DND-41 (cell line): ENCODE results near the gene ABCD1.
"Not testable (repeated sequence)": the region's sequence is repeated elsewhere in the genome, so short reads cannot be mapped to it uniquely, and the experiment has no call there.

Source experiments
- ATAC-seq: fragments of 200-7000 bp; cut with Tn5 transposase; 3 replicates; pipeline ENCODE4 v1.9.1; 2021; ENCODE audit warnings: low read depth; ENCODE audit not compliant: insufficient read depth
- DNase-seq: peaks from one replicate; pipeline ENCODE4 v3.0.0-alpha.2; 2020
- H2AFZ ChIP-seq: 2 replicates; pipeline ENCODE4 v1.6.0; 2012; ENCODE audit warnings: low read depth, low read length
- H3K27ac ChIP-seq: 2 replicates; pipeline ENCODE4 v1.5.1; 2012; ENCODE audit warnings: low read length, inconsistent platforms
- H3K27me3 ChIP-seq: fragments of 200-600 bp; sonication (generic); 2 replicates; pipeline ENCODE4 v1.6.0; 2012; ENCODE audit warnings: low read length, mild to moderate bottlenecking, inconsistent platforms; ENCODE audit not compliant: insufficient read depth, poor library complexity
- H3K36me3 ChIP-seq: 2 replicates; pipeline ENCODE4 v1.5.1; 2012; ENCODE audit warnings: low read length, inconsistent platforms; ENCODE audit not compliant: insufficient read depth
- H3K4me1 ChIP-seq: 2 replicates; pipeline ENCODE4 v1.5.1; 2012; ENCODE audit warnings: mild to moderate bottlenecking, low read length; ENCODE audit not compliant: insufficient read depth
- H3K4me2 ChIP-seq: 2 replicates; pipeline ENCODE4 v1.6.0; 2012; ENCODE audit warnings: mild to moderate bottlenecking, moderate library complexity, low read length, inconsistent platforms; ENCODE audit not compliant: insufficient read depth
- H3K4me3 ChIP-seq, 2 experiments: fragments of 200-600 bp in 1 of 2; shearing (Covaris generic) in 1 of 2; 2 replicates each; pipeline ENCODE4 v1.5.1; 2012 to 2016; ENCODE audit warnings: inconsistent platforms in 2 of 2, low read length in 2 of 2, mild to moderate bottlenecking in 2 of 2, low read depth in 1 of 2, moderate library complexity in 1 of 2
- H3K79me2 ChIP-seq: 2 replicates; pipeline ENCODE4 v1.6.0; 2012; ENCODE audit warnings: low read length, inconsistent platforms; ENCODE audit not compliant: insufficient read depth
- H3K9ac ChIP-seq: 2 replicates; pipeline ENCODE4 v1.6.0; 2012; ENCODE audit warnings: low read depth, mild to moderate bottlenecking, inconsistent platforms, low read length, moderate library complexity
- H3K9me3 ChIP-seq: 2 replicates; pipeline ENCODE4 v1.5.1; 2012; ENCODE audit warnings: low read length, moderate library complexity, mild to moderate bottlenecking, inconsistent platforms; ENCODE audit not compliant: insufficient read depth, severe bottlenecking
- H4K20me1 ChIP-seq: 2 replicates; pipeline ENCODE4 v1.6.0; 2012; ENCODE audit warnings: low read length; ENCODE audit not compliant: insufficient read depth
- CTCF ChIP-seq: IDR thresholded peaks from 2 replicates; pipeline ENCODE4 v1.5.1; 2012; ENCODE audit warnings: borderline replicate concordance, low read length, moderate library complexity, mild to moderate bottlenecking; ENCODE audit not compliant: poor library complexity, severe bottlenecking; ENCODE audit errors: extremely low read depth
- EZH2 ChIP-seq: IDR thresholded peaks from 3 replicates; pipeline ENCODE4 v1.6.1; 2012; ENCODE audit warnings: borderline replicate concordance, low read depth, mild to moderate bottlenecking, moderate library complexity, low read length, inconsistent platforms; ENCODE audit not compliant: severe bottlenecking

Gene ABCD1

GRCh38 chrX:153724252-153725038 is at the start of gene ABCD1, which contains the start of gene BCAP31:
ABCD1 (plus strand) TSS chrX:153724856; CDS start chrX:153725267, 411 bp downstream.
BCAP31 (minus strand) TSS chrX:153724387; CDS start chrX:153723244, 1,143 bp downstream.
- H2AFZ ChIP-seq = peak within 1 kb of the TSS; percentile 52
- no peaks in the 10 kb centered on the region for H3K27me3 ChIP-seq
- peak within 1 kb of the TSS; percentile 97 for H3K4me2 ChIP-seq
- H4K20me1 ChIP-seq = peaks cover 28% of the 10 kb centered on the region
- H3K4me1 ChIP-seq = peaks cover 24% of the 10 kb centered on the region
- DNase-seq (peak; percentile 90), ATAC-seq (peak; percentile 83)
- peaks cover 32% of the 10 kb centered on the region for H3K36me3 ChIP-seq
- peak within 1 kb of the TSS; percentile 78 for H3K27ac ChIP-seq
- no peaks in the 10 kb centered on the region for H3K9me3 ChIP-seq
- no peak for TF ChIP-seq EZH2
- peak within 1 kb of the TSS; percentile 62 to 85; a peak in 3 of 4 replicates for H3K4me3 ChIP-seq
- peak within 1 kb of the TSS; percentile 78 for H3K9ac ChIP-seq
- H3K79me2 ChIP-seq = peaks cover 38% of the 10 kb centered on the region

- Histone ChIP-seq H3K27me3 (no peaks in the 10 kb centered on the region), H4K20me1 (no peaks in the 10 kb centered on the region), H3K4me3 (no peak overlapping the region), H3K79me2 (no peaks in the 10 kb centered on the region), H3K36me3 (no peaks in the 10 kb centered on the region), H3K27ac (no peak overlapping the region), H3K9me3 (no peaks in the 10 kb centered on the region), H3K9ac (no peak overlapping the region), H2AFZ (no peak overlapping the region), H3K4me1 (no peaks in the 10 kb centered on the region), H3K4me2 (no peak overlapping the region)
- TF ChIP-seq CTCF (no peak), EZH2 (no peak)
- ATAC-seq (no peak), DNase-seq (no peak)
Measured at GRCh38 chrX:153681175-153681574, 43.5 kb upstream of the ABCD1 start.

- not testable (repeated sequence) for ATAC-seq, H3K9ac ChIP-seq, H3K27me3 ChIP-seq, DNase-seq, H3K4me3 ChIP-seq, H3K79me2 ChIP-seq, H2AFZ ChIP-seq, H3K36me3 ChIP-seq, H3K27ac ChIP-seq, H3K4me1 ChIP-seq, H3K9me3 ChIP-seq, H4K20me1 ChIP-seq, H3K4me2 ChIP-seq
Measured at GRCh38 chrX:153683486-153683885, 41.2 kb upstream of the ABCD1 start.

GRCh38 chrX:153684467-153685155 is 40.0 kb upstream of the ABCD1 start:
- H3K4me2 ChIP-seq = no peak overlapping the region
- H3K27me3 ChIP-seq = no peaks in the 10 kb centered on the region
- no peak overlapping the region for H3K9ac ChIP-seq
- no peak for DNase-seq
- H3K9me3 ChIP-seq = no peaks in the 10 kb centered on the region
- no peaks in the 10 kb centered on the region for H3K36me3 ChIP-seq
- H3K4me3 ChIP-seq = no peak overlapping the region
- peaks cover 6% of the 10 kb centered on the region for H3K4me1 ChIP-seq
- H3K27ac ChIP-seq = no peak overlapping the region
- H3K79me2 ChIP-seq = no peaks in the 10 kb centered on the region
- no peak for ATAC-seq
- TF ChIP-seq CTCF (no peak), EZH2 (no peak)
- H2AFZ ChIP-seq = no peak overlapping the region
- H4K20me1 ChIP-seq = no peaks in the 10 kb centered on the region
